K562 (cell line): Measurements from ENCODE around the gene SLC22A15. TPM values are rescaled to one million over a fixed set of nuclear protein-coding genes. Genes with fewer than 3 reads are reported as not detected.

Experiments used
- ATAC-seq: fragments of 200-7000 bp; cut with Tn5 transposase; 3 replicates; pipeline ENCODE4 v1.9.1; 2020; ENCODE audit warnings: moderate library complexity
- BruUV-seq: library from RNA; stranded (reverse); fragments of 400-500 nt; replicated peaks from 2 replicates; lab custom pipeline; 2021; lab: Mats Ljungman, UMichigan
- CTCF ChIA-PET: fragments of 300-600 bp; formaldehyde crosslinking; extraction: SDS; loops from one replicate; lab custom pipeline; 2021; ENCODE audit warnings: low intra/inter-chr PET ratio; lab: Yijun Ruan, JAX
- POLR2A ChIA-PET: fragments of 300-600, 350-650 bp; sonication (Branson Sonifier 250); formaldehyde crosslinking; extraction: SDS; loops from one replicate; lab custom pipeline; 2021; ENCODE audit warnings: antibody characterized with exemption, inconsistent platforms; lab: Yijun Ruan, JAX
- DNase-seq, 4 experiments: peaks; one replicate each; pipeline versions ENCODE4 v3.0.0 to v3.0.0-alpha.2; 2011 to 2018; ENCODE audit warnings: low spot score in 3 of 4, mixed read lengths in 3 of 4; ENCODE audit errors: extremely low read depth in 1 of 4
- FAIRE-seq: peaks from 2 replicates; lab custom pipeline; 2011; peaks lifted over from hg19 to GRCh38; lab: Jason Lieb, UNC
- H2AFZ ChIP-seq: 2 replicates; pipeline ENCODE4 v1.6.0; 2011; ENCODE audit warnings: low read depth, low read length, control low read depth, inconsistent platforms
- H3K27ac ChIP-seq: fragments of 200-600 bp; 3 replicates; pipeline ENCODE4 v1.8.0; 2011; ENCODE audit warnings: low read depth, mild to moderate bottlenecking, control low read depth, inconsistent platforms, low read length, moderate library complexity, mixed read lengths; ENCODE audit errors: extremely low read depth
- H3K27me3 ChIP-seq, 2 experiments: fragments of 300-600 bp in 1 of 2; 2 replicates in 1 of 2; 3 replicates in 1 of 2; pipeline versions ENCODE4 v1.6.0 to v1.8.0; 2011; ENCODE audit warnings: inconsistent platforms in 2 of 2, low read length in 2 of 2, mild to moderate bottlenecking in 1 of 2, mixed read lengths in 1 of 2, moderate library complexity in 1 of 2; ENCODE audit not compliant: control insufficient read depth in 2 of 2, insufficient read depth in 2 of 2
- H3K36me3 ChIP-seq: fragments of 300-600 bp; 3 replicates; pipeline ENCODE4 v1.8.0; 2011; ENCODE audit warnings: mild to moderate bottlenecking, low read length, inconsistent platforms; ENCODE audit not compliant: control insufficient read depth, insufficient read depth
- H3K4me1 ChIP-seq, 2 experiments: fragments of 200-600 bp in 1 of 2; replicated peaks in 1 of 2; 2 replicates in 1 of 2; 3 replicates in 1 of 2; pipeline versions ENCODE4 v1.5.1 to v1.8.0; 2011; ENCODE audit warnings: inconsistent platforms in 2 of 2, low read length in 2 of 2, mild to moderate bottlenecking in 1 of 2, mixed read lengths in 1 of 2, moderate library complexity in 1 of 2; ENCODE audit not compliant: control insufficient read depth in 2 of 2, insufficient read depth in 2 of 2
- H3K4me2 ChIP-seq: 2 replicates; pipeline ENCODE4 v1.6.1; 2011; ENCODE audit warnings: low read length, control low read depth, inconsistent platforms, mixed read lengths; ENCODE audit not compliant: insufficient read depth
- H3K4me3 ChIP-seq: fragments of 200-600 bp; sonication (generic), shearing (Covaris generic); 2 replicates; pipeline ENCODE4 v1.5.1; 2016; ENCODE audit warnings: control low read depth, inconsistent platforms
- H3K79me2 ChIP-seq: fragments of 200-600 bp; 3 replicates; pipeline ENCODE4 v1.8.0; 2011; ENCODE audit warnings: low read length, inconsistent platforms; ENCODE audit not compliant: control insufficient read depth, insufficient read depth
- H3K9ac ChIP-seq, 2 experiments: 2 replicates each; pipeline versions ENCODE4 v1.6.0 to v1.6.1; 2011; ENCODE audit warnings: low read depth in 2 of 2, low read length in 2 of 2, control low read depth in 1 of 2, inconsistent platforms in 1 of 2, mild to moderate bottlenecking in 1 of 2, mixed read lengths in 1 of 2; ENCODE audit not compliant: insufficient read depth in 1 of 2
- H3K9me1 ChIP-seq: one replicate; pipeline ENCODE4 v1.6.0; 2011; ENCODE audit warnings: inconsistent platforms, mild to moderate bottlenecking, low read length, moderate library complexity; ENCODE audit not compliant: control insufficient read depth, insufficient read depth
- H3K9me3 ChIP-seq: replicated peaks from 2 replicates; pipeline ENCODE4 v1.5.1; 2011; ENCODE audit warnings: low read depth, low read length, inconsistent platforms; ENCODE audit not compliant: control insufficient read depth, insufficient read depth
- H4K20me1 ChIP-seq: replicated peaks from 2 replicates; pipeline ENCODE4 v1.6.1; 2011; ENCODE audit warnings: low read length, inconsistent platforms, mixed read lengths; ENCODE audit not compliant: control insufficient read depth, insufficient read depth
- ARNT ChIP-seq, 2 experiments: fragments of 450-650 bp; IDR thresholded peaks; 2 replicates each; pipeline ENCODE4 v1.6.1; 2016; ENCODE audit warnings: mild to moderate bottlenecking in 1 of 2
- ERF ChIP-seq: fragments of 450-650 bp; formaldehyde crosslinking; IDR thresholded peaks from 2 replicates; pipeline ENCODE4 v1.4.0; 2020; ENCODE audit warnings: mild to moderate bottlenecking, mixed read lengths
- EWSR1 ChIP-seq: fragments of 450-650 bp; IDR thresholded peaks from 2 replicates; pipeline ENCODE4 v1.6.1; 2018; ENCODE audit warnings: borderline replicate concordance, mild to moderate bottlenecking, low read depth, moderate library complexity; ENCODE audit not compliant: partially characterized antibody
- EZH2 ChIP-seq: IDR thresholded peaks from 2 replicates; pipeline ENCODE4 v1.6.1; 2012; ENCODE audit warnings: low read depth, mild to moderate bottlenecking, inconsistent platforms, low read length, borderline replicate concordance
- GABPB2 ChIP-seq: fragments of 250-450 bp; sonication (Bioruptor Pico); conservative IDR thresholded peaks from 2 replicates; pipeline ENCODE4 v1.5.1; 2021; ENCODE audit warnings: mild to moderate bottlenecking
- SMAD4 ChIP-seq: fragments of 250-450 bp; sonication (Bioruptor Pico); conservative IDR thresholded peaks from 2 replicates; pipeline ENCODE4 v1.8.0; 2021; ENCODE audit warnings: inconsistent platforms, mild to moderate bottlenecking, moderate library complexity
- SPI1 ChIP-seq: IDR thresholded peaks from 2 replicates; pipeline ENCODE4 v1.6.1; 2011; ENCODE audit warnings: low read depth, low read length, control low read depth, borderline replicate concordance
- TAL1 ChIP-seq: fragments of 450-650 bp; IDR thresholded peaks from 2 replicates; pipeline ENCODE4 v1.6.1; 2016; ENCODE audit warnings: mild to moderate bottlenecking
- ZNF408 ChIP-seq: fragments of 250-450 bp; sonication (Bioruptor Pico); IDR thresholded peaks from 2 replicates; pipeline ENCODE4 v1.4.0; 2020; ENCODE audit warnings: low read depth, mild to moderate bottlenecking, moderate library complexity
- ZNF436 ChIP-seq: fragments of 250-450, 450-650 bp; sonication (Bioruptor Pico); formaldehyde crosslinking; IDR thresholded peaks from 2 replicates; pipeline ENCODE4 v1.7.0; 2020; ENCODE audit warnings: mild to moderate bottlenecking
- ZSCAN32 ChIP-seq: fragments of 450-650 bp; formaldehyde crosslinking; IDR thresholded peaks from 2 replicates; pipeline ENCODE4 v1.4.0; 2020; ENCODE audit warnings: mild to moderate bottlenecking, moderate library complexity
- WGBS: fragments of 100-300 bp; shearing (Covaris generic); methylation state at CpG from one replicate; pipeline ENCODE4 v1.1.6; 2016; ENCODE audit warnings: low coverage, mixed read lengths; ENCODE audit not compliant: insufficient coverage; ENCODE audit errors: missing lambda C conversion rate; 5-methylcytosine and 5-hydroxymethylcytosine counted together
- in situ Hi-C: fragments of 300-500 bp; cut with MboI; formaldehyde crosslinking; loops from 4 replicates; pipeline ENCODE4 v1.15.0; 2018; ENCODE audit warnings: inconsistent platforms, mixed read lengths
- intact Hi-C: fragments of 100-400 bp; cut with micrococcal nuclease; formaldehyde crosslinking; loops from 2 replicates; pipeline ENCODE4 v1.14.2; 2022
- polyA plus RNA-seq, 8 experiments: library from polyadenylated mRNA; depleted of rRNA in 4 of 8; stranded (reverse) in 5 of 8; unstranded in 3 of 8; fragments of >200 nt; fragmentation: Nextera tagmentation in 2 of 8; fragmentation: Illumina TruSeq in 1 of 8; extraction: Ambion mirVana in 2 of 8; extraction: Trizol in 1 of 8; gene quantifications; 2 replicates each; pipeline versions ENCODE4 v1.2.1 to v1.2.3, GENCODE V29; 2011 to 2014; ENCODE audit warnings: inconsistent platforms in 1 of 8, missing spikeins in 1 of 8
- total RNA-seq, 7 experiments: library from RNA; depleted of rRNA in 6 of 7; stranded (reverse); fragments of >200 nt in 6 of 7; fragmentation: Illumina TruSeq in 2 of 7; extraction: Trizol in 2 of 7; gene quantifications; 2 replicates each; pipeline versions ENCODE4 v1.2.1 to v1.2.3, GENCODE V29; 2011 to 2021; ENCODE audit warnings: low replicate concordance in 1 of 7
- TF ChIP-seq, protein P1 (sequence below), 2 experiments: fragments of 450-650 bp in 1 of 2; IDR thresholded peaks; 2 replicates each; pipeline ENCODE4 v1.6.1; 2011 to 2017; ENCODE audit warnings: low read depth in 2 of 2, antibody characterized with exemption in 1 of 2, borderline replicate concordance in 1 of 2, low read length in 1 of 2, mild to moderate bottlenecking in 1 of 2, mixed read lengths in 1 of 2; ENCODE audit not compliant: control insufficient read depth in 1 of 2
- TF ChIP-seq, protein P2 (sequence below): fragments of 450-650 bp; IDR thresholded peaks from 2 replicates; pipeline ENCODE4 v1.6.1; 2016; ENCODE audit warnings: low read depth

SLC22A15 gene
- total and polyA plus RNA-seq, 9 of the 15 experiments (the other 6 are each of a cell fraction or from before 2014, with no cell fraction given), result 0.24 to 2.7 (median 1.2) TPM

DNA sequence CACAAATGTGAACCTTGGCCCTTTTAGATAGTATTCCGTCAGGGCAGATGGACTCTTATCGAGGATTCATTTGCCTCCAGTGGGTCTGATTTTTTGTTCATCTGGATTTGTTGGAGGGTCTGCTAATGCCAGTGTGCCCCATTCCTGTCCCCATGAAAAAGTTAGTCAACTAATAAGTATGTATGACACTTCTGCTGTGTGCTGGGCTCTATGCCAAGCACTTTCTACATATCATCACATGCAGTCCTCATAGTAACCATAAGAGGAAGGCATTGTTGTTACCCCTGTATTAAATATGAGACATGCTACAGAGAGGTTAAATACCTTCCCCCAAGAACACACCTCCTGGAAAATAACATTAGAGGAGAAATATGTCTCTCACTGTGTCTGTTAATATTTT lies 88.3 kb downstream of the SLC22A15 start:
- ChIA-PET POLR2A (no interaction called here), CTCF (no interaction called here)
- Histone ChIP-seq H3K4me3 (no peak overlapping the region), H3K27me3 (peaks cover 0 to 5% of the 10 kb centered on the region in 2 experiments; a peak in 1 of 5 replicates), H4K20me1 (no peaks in the 10 kb centered on the region), H3K4me2 (no peak overlapping the region), H2AFZ (no peak overlapping the region), H3K9ac (no peak overlapping the region), H3K36me3 (no peaks in the 10 kb centered on the region), H3K9me1 (no peaks in the 10 kb centered on the region), H3K4me1 (no peaks in the 10 kb centered on the region), H3K27ac (no peak overlapping the region), H3K9me3 (no peaks in the 10 kb centered on the region), H3K79me2 (no peaks in the 10 kb centered on the region; the same call in 2 of the 3 replicates)
- in situ Hi-C loops (no loop called here), intact Hi-C loops (no loop called here)
- no peak for DNase-seq
- FAIRE-seq, result no peak
- 12% methylated on average over 2 of the region's 2 CpGs for WGBS
- ATAC-seq, result no peak
- no TSS peak for BruUV-seq
- TF ChIP-seq SMAD4 (CRISPR knock-in tag) (no peak), SPI1 (no peak), ZNF436 (CRISPR knock-in tag) (no peak), TAL1 (no peak), EWSR1 (no peak), ZSCAN32 (CRISPR knock-in tag) (no peak), ERF (no peak), ZNF408 (CRISPR knock-in tag) (no peak), EZH2 (no peak), ARNT (IDR thresholded peaks at IDR 0.05) (no peak), GABPB2 (CRISPR knock-in tag) (no peak)
- TF ChIP-seq, protein P1, sequence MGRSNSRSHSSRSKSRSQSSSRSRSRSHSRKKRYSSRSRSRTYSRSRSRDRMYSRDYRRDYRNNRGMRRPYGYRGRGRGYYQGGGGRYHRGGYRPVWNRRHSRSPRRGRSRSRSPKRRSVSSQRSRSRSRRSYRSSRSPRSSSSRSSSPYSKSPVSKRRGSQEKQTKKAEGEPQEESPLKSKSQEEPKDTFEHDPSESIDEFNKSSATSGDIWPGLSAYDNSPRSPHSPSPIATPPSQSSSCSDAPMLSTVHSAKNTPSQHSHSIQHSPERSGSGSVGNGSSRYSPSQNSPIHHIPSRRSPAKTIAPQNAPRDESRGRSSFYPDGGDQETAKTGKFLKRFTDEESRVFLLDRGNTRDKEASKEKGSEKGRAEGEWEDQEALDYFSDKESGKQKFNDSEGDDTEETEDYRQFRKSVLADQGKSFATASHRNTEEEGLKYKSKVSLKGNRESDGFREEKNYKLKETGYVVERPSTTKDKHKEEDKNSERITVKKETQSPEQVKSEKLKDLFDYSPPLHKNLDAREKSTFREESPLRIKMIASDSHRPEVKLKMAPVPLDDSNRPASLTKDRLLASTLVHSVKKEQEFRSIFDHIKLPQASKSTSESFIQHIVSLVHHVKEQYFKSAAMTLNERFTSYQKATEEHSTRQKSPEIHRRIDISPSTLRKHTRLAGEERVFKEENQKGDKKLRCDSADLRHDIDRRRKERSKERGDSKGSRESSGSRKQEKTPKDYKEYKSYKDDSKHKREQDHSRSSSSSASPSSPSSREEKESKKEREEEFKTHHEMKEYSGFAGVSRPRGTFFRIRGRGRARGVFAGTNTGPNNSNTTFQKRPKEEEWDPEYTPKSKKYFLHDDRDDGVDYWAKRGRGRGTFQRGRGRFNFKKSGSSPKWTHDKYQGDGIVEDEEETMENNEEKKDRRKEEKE (IDR thresholded peaks at IDR 0.05; ENCODE audit: borderline replicate concordance in 1 of 2, control insufficient read depth in 1 of 2, low read depth in 2 of 2, low read length in 1 of 2), result no peak
- TF ChIP-seq, protein P2, sequence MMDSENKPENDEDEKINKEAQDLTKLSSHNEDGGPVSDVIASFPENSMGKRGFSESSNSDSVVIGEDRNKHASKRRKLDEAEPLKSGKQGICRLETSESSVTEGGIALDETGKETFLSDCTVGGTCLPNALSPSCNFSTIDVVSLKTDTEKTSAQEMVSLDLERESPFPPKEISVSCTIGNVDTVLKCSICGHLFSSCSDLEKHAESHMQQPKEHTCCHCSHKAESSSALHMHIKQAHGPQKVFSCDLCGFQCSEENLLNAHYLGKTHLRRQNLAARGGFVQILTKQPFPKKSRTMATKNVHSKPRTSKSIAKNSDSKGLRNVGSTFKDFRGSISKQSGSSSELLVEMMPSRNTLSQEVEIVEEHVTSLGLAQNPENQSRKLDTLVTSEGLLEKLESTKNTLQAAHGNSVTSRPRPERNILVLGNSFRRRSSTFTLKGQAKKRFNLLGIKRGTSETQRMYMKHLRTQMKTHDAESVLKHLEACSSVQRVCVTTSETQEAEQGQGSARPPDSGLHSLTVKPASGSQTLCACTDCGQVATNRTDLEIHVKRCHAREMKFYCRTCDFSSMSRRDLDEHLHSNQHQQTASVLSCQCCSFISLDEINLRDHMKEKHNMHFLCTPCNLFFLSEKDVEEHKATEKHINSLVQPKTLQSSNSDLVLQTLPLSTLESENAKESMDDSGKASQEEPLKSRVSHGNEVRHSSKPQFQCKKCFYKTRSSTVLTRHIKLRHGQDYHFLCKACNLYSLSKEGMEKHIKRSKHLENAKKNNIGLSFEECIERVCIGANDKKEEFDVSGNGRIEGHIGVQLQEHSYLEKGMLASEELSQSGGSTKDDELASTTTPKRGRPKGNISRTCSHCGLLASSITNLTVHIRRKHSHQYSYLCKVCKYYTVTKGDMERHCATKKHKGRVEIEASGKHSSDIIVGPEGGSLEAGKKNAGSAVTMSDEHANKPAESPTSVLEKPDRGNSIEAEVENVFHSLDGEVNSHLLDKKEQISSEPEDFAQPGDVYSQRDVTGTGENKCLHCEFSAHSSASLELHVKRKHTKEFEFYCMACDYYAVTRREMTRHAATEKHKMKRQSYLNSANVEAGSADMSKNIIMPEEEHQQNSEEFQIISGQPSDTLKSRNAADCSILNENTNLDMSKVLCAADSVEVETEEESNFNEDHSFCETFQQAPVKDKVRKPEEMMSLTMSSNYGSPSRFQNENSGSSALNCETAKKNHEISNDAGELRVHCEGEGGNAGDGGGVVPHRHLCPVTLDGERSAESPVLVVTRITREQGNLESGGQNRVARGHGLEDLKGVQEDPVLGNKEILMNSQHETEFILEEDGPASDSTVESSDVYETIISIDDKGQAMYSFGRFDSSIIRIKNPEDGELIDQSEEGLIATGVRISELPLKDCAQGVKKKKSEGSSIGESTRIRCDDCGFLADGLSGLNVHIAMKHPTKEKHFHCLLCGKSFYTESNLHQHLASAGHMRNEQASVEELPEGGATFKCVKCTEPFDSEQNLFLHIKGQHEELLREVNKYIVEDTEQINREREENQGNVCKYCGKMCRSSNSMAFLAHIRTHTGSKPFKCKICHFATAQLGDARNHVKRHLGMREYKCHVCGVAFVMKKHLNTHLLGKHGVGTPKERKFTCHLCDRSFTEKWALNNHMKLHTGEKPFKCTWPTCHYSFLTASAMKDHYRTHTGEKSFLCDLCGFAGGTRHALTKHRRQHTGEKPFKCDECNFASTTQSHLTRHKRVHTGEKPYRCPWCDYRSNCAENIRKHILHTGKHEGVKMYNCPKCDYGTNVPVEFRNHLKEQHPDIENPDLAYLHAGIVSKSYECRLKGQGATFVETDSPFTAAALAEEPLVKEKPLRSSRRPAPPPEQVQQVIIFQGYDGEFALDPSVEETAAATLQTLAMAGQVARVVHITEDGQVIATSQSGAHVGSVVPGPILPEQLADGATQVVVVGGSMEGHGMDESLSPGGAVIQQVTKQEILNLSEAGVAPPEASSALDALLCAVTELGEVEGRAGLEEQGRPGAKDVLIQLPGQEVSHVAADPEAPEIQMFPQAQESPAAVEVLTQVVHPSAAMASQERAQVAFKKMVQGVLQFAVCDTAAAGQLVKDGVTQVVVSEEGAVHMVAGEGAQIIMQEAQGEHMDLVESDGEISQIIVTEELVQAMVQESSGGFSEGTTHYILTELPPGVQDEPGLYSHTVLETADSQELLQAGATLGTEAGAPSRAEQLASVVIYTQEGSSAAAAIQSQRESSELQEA, result no peak
